Sigmoid colon (tissue), 7 donors: ENCODE measurements around the gene LDHA. TPM values are rescaled to one million over a fixed set of nuclear protein-coding genes. Genes with fewer than 3 reads are reported as not detected.

ENCODE experiments used
- polyA plus RNA-seq, 3 donors: library from polyadenylated mRNA; stranded (reverse); fragments of 200-250 nt; gene quantifications; one replicate each; pipeline ENCODE4 v1.2.3, GENCODE V29; 2013
- small RNA-seq, 3 donors: library from RNA; depleted of rRNA; stranded (forward); fragments of <200 nt; gene quantifications; one replicate each; pipeline ENCODE3, GENCODE V24; 2016
- total RNA-seq, 4 donors: library from RNA; depleted of rRNA; stranded (reverse); fragments of >200 nt; gene quantifications; one replicate each; pipeline ENCODE4 v1.1.0, GENCODE V29; 2016
- donor health status: healthy with polysubstance abuse.
- donor health status: Bipolar disorder and iron deficiency.
- donor health status: healthy.

The LDHA gene
- total and polyA plus RNA-seq, 7 donors: 326 to 668 (median 503) TPM

Small RNA genes lying within 50 kb of the gene (small RNA-seq; reads per million reads assigned to genes)
- gene MIR3159: 0 to 0.22 (median 0.06) reads per million in 3 donors

Other genes starting within 250 kb of the LDHA start
- not detected for gene MRGPRX4, start 221.7 kb upstream of the LDHA start, total RNA-seq
- gene MRGPRX4, start 221.7 kb upstream of the LDHA start, polyA plus RNA-seq: not detected
- not detected for gene SAA4, start 157.8 kb upstream of the LDHA start, total RNA-seq
- gene SAA4, start 157.8 kb upstream of the LDHA start, polyA plus RNA-seq: under 1 TPM in 1 of 3 donors, not detected in 2; 0.93 TPM
- 10 to 100 TPM in 1 of 4 donors, under 1 TPM in 1, not detected in 2; 0.41 to 10.3 TPM for gene SAA2, start 145.9 kb upstream of the LDHA start, total RNA-seq
- gene SAA2, start 145.9 kb upstream of the LDHA start, polyA plus RNA-seq: 10 to 100 TPM in 1 of 3 donors, 1 to 10 TPM in 1, not detected in 1; 7.8 to 69.2 TPM
- gene SAA1, start 128.3 kb upstream of the LDHA start, total RNA-seq: 10 to 100 TPM in 1 of 4 donors, 1 to 10 TPM in 2, not detected in 1; 1.6 to 68.8 (median 1.9) TPM
- gene SAA1, start 128.3 kb upstream of the LDHA start, polyA plus RNA-seq: 100 to 1,000 TPM in 1 of 3 donors, 10 to 100 TPM in 1, 1 to 10 TPM in 1; 5.5 to 250 (median 11.4) TPM
- gene HPS5, start 72.4 kb upstream of the LDHA start, total RNA-seq: 10 to 100 TPM; 17.7 to 28.5 (median 23.0) TPM
- 1 to 10 TPM; 4.2 to 9.7 (median 4.2) TPM for gene HPS5, start 72.4 kb upstream of the LDHA start, polyA plus RNA-seq
- 10 to 100 TPM; 50.2 to 61.0 (median 52.6) TPM for gene GTF2H1, start 72.0 kb upstream of the LDHA start, total RNA-seq
- 10 to 100 TPM; 22.9 to 27.0 (median 22.9) TPM for gene GTF2H1, start 72.0 kb upstream of the LDHA start, polyA plus RNA-seq
- not detected for gene LDHC, start 17.8 kb downstream of the LDHA start, total RNA-seq
- 1 to 10 TPM in 2 of 3 donors, not detected in 1; 2.4 to 4.9 TPM for gene LDHC, start 17.8 kb downstream of the LDHA start, polyA plus RNA-seq
- not detected for gene LDHAL6A, start 61.3 kb downstream of the LDHA start, total RNA-seq
- under 1 TPM in 1 of 3 donors, not detected in 2; 0.04 TPM for gene LDHAL6A, start 61.3 kb downstream of the LDHA start, polyA plus RNA-seq
- 100 to 1,000 TPM in 1 of 4 donors, 10 to 100 TPM in 3; 70.3 to 100 (median 89.8) TPM for gene TSG101, start 132.4 kb downstream of the LDHA start, total RNA-seq
- 100 to 1,000 TPM in 1 of 3 donors, 10 to 100 TPM in 2; 55.7 to 103 (median 90.7) TPM for gene TSG101, start 132.4 kb downstream of the LDHA start, polyA plus RNA-seq
- gene UEVLD, start 194.2 kb downstream of the LDHA start, total RNA-seq: 10 to 100 TPM; 22.3 to 40.3 (median 28.8) TPM
- 10 to 100 TPM; 10.5 to 29.1 (median 12.0) TPM for gene UEVLD, start 194.2 kb downstream of the LDHA start, polyA plus RNA-seq
- gene MISFA, start 205.2 kb downstream of the LDHA start, total RNA-seq: 1 to 10 TPM in 1 of 4 donors, not detected in 3; 4.2 TPM
- 1 to 10 TPM in 1 of 3 donors, under 1 TPM in 1, not detected in 1; 0.44 to 3.7 TPM for gene MISFA, start 205.2 kb downstream of the LDHA start, polyA plus RNA-seq
- 10 to 100 TPM in 3 of 4 donors, 1 to 10 TPM in 1; 9.6 to 16.3 (median 12.4) TPM for gene SPTY2D1, start 239.8 kb downstream of the LDHA start, total RNA-seq
- gene SPTY2D1, start 239.8 kb downstream of the LDHA start, polyA plus RNA-seq: 1 to 10 TPM; 4.2 to 9.2 (median 8.4) TPM